Caco-2 (cell line): ENCODE results near the gene RMI2. TPM values are rescaled to one million over a fixed set of nuclear protein-coding genes. Genes with fewer than 3 reads are reported as not detected.

Experiments used
- BruUV-seq: library from RNA; stranded (reverse); fragments of 400-500 nt; replicated peaks from 2 replicates; lab custom pipeline; 2021; lab: Mats Ljungman, UMichigan
- CTCF ChIA-PET: fragments of 300-600 bp; sonication (Branson Sonifier 250); formaldehyde crosslinking; loops from one replicate; lab custom pipeline; 2022; ENCODE audit warnings: antibody characterized with exemption; lab: Charles Lee
- POLR2A ChIA-PET: fragments of 300-600 bp; sonication (Branson Sonifier 250); formaldehyde crosslinking; loops from one replicate; lab custom pipeline; 2022; ENCODE audit warnings: antibody characterized with exemption; lab: Charles Lee
- DNase-seq, 2 experiments: peaks; one replicate each; pipeline versions ENCODE4 v3.0.0 to v3.0.0-alpha.2; 2020 to 2022
- H3K27me3 ChIP-seq: replicated peaks from 2 replicates; pipeline ENCODE4 v1.6.0; 2011; ENCODE audit warnings: low read length; ENCODE audit not compliant: control insufficient read depth, insufficient read depth
- H3K36me3 ChIP-seq: 2 replicates; pipeline ENCODE4 v1.5.1; 2011; ENCODE audit warnings: low read length; ENCODE audit not compliant: control insufficient read depth, insufficient read depth
- H3K4me1 ChIP-seq: fragments of 250-450 bp; sonication (Bioruptor Pico); 2 replicates; pipeline ENCODE4 v1.5.1; 2020; ENCODE audit warnings: mild to moderate bottlenecking
- H3K4me3 ChIP-seq: 2 replicates; pipeline ENCODE4 v1.5.1; 2011; ENCODE audit warnings: low read depth, mild to moderate bottlenecking, control low read depth, low read length
- H3K9me3 ChIP-seq: fragments of 250-450 bp; sonication (Bioruptor Pico); 2 replicates; pipeline ENCODE4 v1.5.1; 2020; ENCODE audit warnings: mild to moderate bottlenecking, moderate library complexity
- H3K27ac Mint-ChIP-seq: one replicate; pipeline ENCODE4 v1.8.0; 2022; ENCODE audit warnings: mixed read lengths; ENCODE audit not compliant: unreplicated experiment
- H3K27me3 Mint-ChIP-seq: one replicate; pipeline ENCODE4 v1.8.0; 2022; ENCODE audit warnings: mixed read lengths; ENCODE audit not compliant: insufficient read depth, unreplicated experiment
- H3K36me3 Mint-ChIP-seq: one replicate; pipeline ENCODE4 v1.8.0; 2022; ENCODE audit warnings: mild to moderate bottlenecking, mixed read lengths; ENCODE audit not compliant: insufficient read depth, unreplicated experiment
- H3K4me1 Mint-ChIP-seq: one replicate; pipeline ENCODE4 v1.8.0; 2022; ENCODE audit warnings: low read depth, mixed read lengths; ENCODE audit not compliant: unreplicated experiment
- H3K4me3 Mint-ChIP-seq: one replicate; pipeline ENCODE4 v1.8.0; 2022; ENCODE audit warnings: mild to moderate bottlenecking, moderate library complexity, mixed read lengths; ENCODE audit not compliant: unreplicated experiment
- H3K9me3 Mint-ChIP-seq: one replicate; pipeline ENCODE4 v1.8.0; 2022; ENCODE audit warnings: mixed read lengths; ENCODE audit not compliant: unreplicated experiment
- intact Hi-C: fragments of 100-400 bp; cut with micrococcal nuclease; formaldehyde crosslinking; loops from one replicate; pipeline ENCODE4 v1.10.0; 2022; ENCODE audit not compliant: unreplicated experiment
- microRNA-seq: library from miRNA; unstranded; fragments of <30 nt; microRNA quantifications from one replicate; pipeline ENCODE4 v1.2.0, GENCODE V29; 2022
- total RNA-seq: library from RNA; stranded (reverse); gene quantifications from 2 replicates; pipeline ENCODE4 v1.2.3, GENCODE V29; 2022
- TF ChIP-seq, protein P1 (sequence below), 2 experiments: fragments of 200-600 bp in 1 of 2; IDR thresholded peaks; 1 replicate in 1 of 2; 2 replicates in 1 of 2; pipeline versions ENCODE4 v1.5.1 to v1.8.0; 2011 to 2022; ENCODE audit warnings: antibody characterized with exemption in 1 of 2, control low read depth in 1 of 2, inconsistent platforms in 1 of 2, low read depth in 1 of 2, low read length in 1 of 2, mild to moderate bottlenecking in 1 of 2, moderate library complexity in 1 of 2; ENCODE audit not compliant: insufficient read depth in 1 of 2, severe bottlenecking in 1 of 2, unreplicated experiment in 1 of 2

RMI2 gene
- total RNA-seq, 1 experiment from 2014 or later = 52.7 TPM

GRCh38 chr16:11399261-11399831 lies 54.1 kb downstream of the RMI2 start:
- POLR2A ChIA-PET = no interaction called here
- no peak overlapping the region for H3K27ac Mint-ChIP-seq
- BruUV-seq = no TSS peak

GRCh38 chr16:11400076-11400475 lies 54.8 kb downstream of the RMI2 start:
- no peaks in the 10 kb centered on the region for H3K4me1 Mint-ChIP-seq
- no peak overlapping the region for H3K4me3 ChIP-seq
- BruUV-seq = no TSS peak
- H3K36me3 ChIP-seq = no peaks in the 10 kb centered on the region
- H3K9me3 Mint-ChIP-seq = no peaks in the 10 kb centered on the region
- no peaks in the 10 kb centered on the region for H3K4me1 ChIP-seq
- ChIA-PET CTCF (no interaction called here), POLR2A (no interaction called here)
- H3K27me3 Mint-ChIP-seq = no peaks in the 10 kb centered on the region
- H3K4me3 Mint-ChIP-seq = no peak overlapping the region
- intact Hi-C loops = loop anchor here (10.0 kb wide), 1 partner anchor 415 kb away; no protein-coding TSS in a partner anchor
- TF ChIP-seq, protein P1, sequence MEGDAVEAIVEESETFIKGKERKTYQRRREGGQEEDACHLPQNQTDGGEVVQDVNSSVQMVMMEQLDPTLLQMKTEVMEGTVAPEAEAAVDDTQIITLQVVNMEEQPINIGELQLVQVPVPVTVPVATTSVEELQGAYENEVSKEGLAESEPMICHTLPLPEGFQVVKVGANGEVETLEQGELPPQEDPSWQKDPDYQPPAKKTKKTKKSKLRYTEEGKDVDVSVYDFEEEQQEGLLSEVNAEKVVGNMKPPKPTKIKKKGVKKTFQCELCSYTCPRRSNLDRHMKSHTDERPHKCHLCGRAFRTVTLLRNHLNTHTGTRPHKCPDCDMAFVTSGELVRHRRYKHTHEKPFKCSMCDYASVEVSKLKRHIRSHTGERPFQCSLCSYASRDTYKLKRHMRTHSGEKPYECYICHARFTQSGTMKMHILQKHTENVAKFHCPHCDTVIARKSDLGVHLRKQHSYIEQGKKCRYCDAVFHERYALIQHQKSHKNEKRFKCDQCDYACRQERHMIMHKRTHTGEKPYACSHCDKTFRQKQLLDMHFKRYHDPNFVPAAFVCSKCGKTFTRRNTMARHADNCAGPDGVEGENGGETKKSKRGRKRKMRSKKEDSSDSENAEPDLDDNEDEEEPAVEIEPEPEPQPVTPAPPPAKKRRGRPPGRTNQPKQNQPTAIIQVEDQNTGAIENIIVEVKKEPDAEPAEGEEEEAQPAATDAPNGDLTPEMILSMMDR (IDR thresholded peaks at IDR 0.05; ENCODE audit: insufficient read depth in 1 of 2, low read depth in 1 of 2, low read length in 1 of 2, severe bottlenecking in 1 of 2, unreplicated experiment in 1 of 2) = no peak
- H3K27me3 ChIP-seq = no peaks in the 10 kb centered on the region
- no peaks in the 10 kb centered on the region for H3K9me3 ChIP-seq
- no peak for DNase-seq
- no peak overlapping the region for H3K27ac Mint-ChIP-seq
- peaks cover 6% of the 10 kb centered on the region for H3K36me3 Mint-ChIP-seq

More at GRCh38 chr16:11399261-11399831, 54.1 kb downstream of the RMI2 start:
- H3K4me1 ChIP-seq = no peaks in the 10 kb centered on the region
- CTCF ChIA-PET = interaction anchor here (0.6 kb wide), 1 partner anchor 141 kb away, joined by 9 read pairs; no protein-coding TSS in a partner anchor
- H3K9me3 Mint-ChIP-seq = no peaks in the 10 kb centered on the region
- H3K4me1 Mint-ChIP-seq = no peaks in the 10 kb centered on the region
- no peaks in the 10 kb centered on the region for H3K36me3 ChIP-seq
- peaks cover 6% of the 10 kb centered on the region for H3K36me3 Mint-ChIP-seq
- H3K9me3 ChIP-seq = no peaks in the 10 kb centered on the region
- DNase-seq = no peak
- intact Hi-C loops = no loop called here
- no peak overlapping the region for H3K4me3 Mint-ChIP-seq
- no peaks in the 10 kb centered on the region for H3K27me3 ChIP-seq
- TF ChIP-seq, protein P1 (IDR thresholded peaks at IDR 0.05; ENCODE audit: insufficient read depth in 1 of 2, low read depth in 1 of 2, low read length in 1 of 2, severe bottlenecking in 1 of 2, unreplicated experiment in 1 of 2) = no peak
- no peak overlapping the region for H3K4me3 ChIP-seq
- H3K27me3 Mint-ChIP-seq = no peaks in the 10 kb centered on the region

Small RNAs within 50 kb of the gene (microRNA-seq; reads per million reads assigned to microRNA genes)
- gene MIR548H2 = not detected

Other genes starting within 250 kb of the RMI2 start
- gene SOCS1, start 89.3 kb upstream of the RMI2 start, total RNA-seq = 8.1 and 13.2 TPM in 2 replicates
- not detected in 2 replicates for gene TNP2, start 76.1 kb upstream of the RMI2 start, total RNA-seq
- not detected in 2 replicates for gene PRM3, start 71.8 kb upstream of the RMI2 start, total RNA-seq
- not detected in 2 replicates for gene PRM2, start 69.0 kb upstream of the RMI2 start, total RNA-seq
- not detected in 2 replicates for gene PRM1, start 64.1 kb upstream of the RMI2 start, total RNA-seq
- 47.9 and 60.9 TPM in 2 replicates for gene LITAF, start 241.5 kb downstream of the RMI2 start, total RNA-seq